ENCODE measurements around the gene HPCAL4. TPM values are rescaled to one million over a fixed set of nuclear protein-coding genes. Genes with fewer than 3 reads are reported as not detected.

Gene HPCAL4
- total RNA-seq, 4 donors from 2014 or later, result 0.14 to 0.16 TPM; not detected in 2

DNA sequence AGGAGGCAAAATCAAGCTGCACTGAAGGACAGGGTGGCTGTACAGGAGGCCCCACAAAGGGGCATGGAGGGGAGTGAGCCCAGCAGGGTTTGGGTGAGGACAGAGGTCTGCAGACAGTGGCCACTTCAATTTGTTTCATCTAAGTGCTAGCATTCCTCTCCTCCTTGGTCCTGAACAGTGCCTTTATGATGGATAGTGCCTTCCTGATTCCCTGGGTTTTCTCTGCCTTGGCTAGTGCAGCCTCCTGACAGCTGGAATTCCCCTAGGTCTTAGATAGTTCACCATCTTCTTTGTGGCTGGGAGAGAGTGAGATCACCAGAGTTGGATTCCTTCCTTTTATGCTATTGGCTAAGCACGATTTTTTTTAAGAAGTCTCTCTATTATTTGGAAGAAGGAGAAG lies 3.8 kb upstream of the HPCAL4 start:
- no peak for TF ChIP-seq CTCF (IDR thresholded peaks at IDR 0.05)
- no peak for TF ChIP-seq EP300 (IDR thresholded peaks at IDR 0.05; ENCODE audit: low read depth)
- TF ChIP-seq POLR2A (IDR thresholded peaks at IDR 0.05), result no peak
- no peak for TF ChIP-seq POLR2AphosphoS5 (IDR thresholded peaks at IDR 0.05)
- Histone ChIP-seq H3K27me3 (peaks cover 81% of the 10 kb centered on the region), H3K9me3 (no peaks in the 10 kb centered on the region), H3K4me3 (no peak overlapping the region), H3K27ac (no peak overlapping the region), H3K4me1 (peaks cover 0 to 19% (median 18%) of the 10 kb centered on the region in 4 donors), H3K36me3 (no peaks in the 10 kb centered on the region)
- in situ Hi-C loops (cut with MboI; ENCODE audit: low pct_ligation_motif_present in 1 of 4, low pct_unique_long_range_greater_than_20kb in 1 of 4, low sequenced_read_pairs in 3 of 4), result no loop called here
- DNase-seq, result no peak
- intact Hi-C loops (cut with DNase I; ENCODE audit: low total_unique reads), result no loop called here
- WGBS, 2 donors (ENCODE audit: low coverage in 1 of 2), result 15% methylated on average over 1 of the region's 1 CpG; no CpG with 5 or more reads in 1 of the 2 donors

GRCh38 chr1:39694026-39694425 lies 2.8 kb upstream of the HPCAL4 start:
- in situ Hi-C loops (cut with MboI; ENCODE audit: low pct_ligation_motif_present in 1 of 4, low pct_unique_long_range_greater_than_20kb in 1 of 4, low sequenced_read_pairs in 3 of 4), result no loop called here
- no peak for TF ChIP-seq EP300 (IDR thresholded peaks at IDR 0.05; ENCODE audit: low read depth)
- TF ChIP-seq POLR2AphosphoS5 (IDR thresholded peaks at IDR 0.05), result no peak
- TF ChIP-seq POLR2A (IDR thresholded peaks at IDR 0.05), result no peak
- TF ChIP-seq CTCF (IDR thresholded peaks at IDR 0.05), result no peak

DNA sequence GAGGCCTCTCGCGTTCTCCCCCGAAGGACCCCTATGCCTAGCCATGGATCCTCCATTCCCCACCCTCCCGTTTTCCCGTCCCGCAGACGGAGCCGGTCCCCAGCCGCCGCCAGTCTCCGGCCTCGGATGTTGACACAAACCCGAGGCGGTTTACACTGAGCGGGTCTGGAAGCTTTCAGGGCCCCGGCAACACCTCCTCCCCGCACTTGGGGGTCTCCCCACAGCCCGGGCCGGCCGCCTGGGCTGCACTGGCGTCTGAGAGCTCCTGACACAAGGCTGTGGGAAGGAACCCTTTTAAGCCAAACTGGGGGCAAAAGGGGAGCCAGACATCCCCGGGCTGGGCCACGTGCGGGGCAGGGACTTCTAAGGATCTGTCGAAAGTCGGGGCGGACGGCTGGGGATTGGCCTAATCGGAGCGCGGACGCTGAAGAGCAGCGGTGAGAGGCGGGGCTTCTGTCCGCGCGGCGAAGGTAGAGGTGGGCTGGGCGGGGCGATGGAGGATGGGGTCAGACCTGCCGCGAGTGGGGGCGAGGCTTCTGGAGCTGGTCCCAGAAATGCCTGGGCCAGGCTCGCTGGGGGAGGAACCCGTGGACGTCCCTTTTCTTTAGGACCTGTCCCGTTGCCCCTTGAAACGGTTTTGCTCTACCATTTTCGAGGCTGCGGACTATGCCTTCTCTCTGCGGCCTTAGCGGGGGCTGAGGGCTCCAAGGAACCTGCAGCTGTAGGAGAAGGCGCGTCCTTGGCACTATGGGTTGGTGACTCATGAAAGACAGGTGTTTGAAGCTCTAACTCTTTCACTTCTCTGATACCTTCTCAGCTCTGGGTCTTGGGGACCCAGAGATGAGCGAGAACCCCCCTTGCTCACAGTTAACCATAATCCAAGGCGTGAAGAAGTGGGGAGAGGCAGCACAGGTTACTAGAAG lies 1.2 kb upstream of the HPCAL4 start:
- DNase-seq, result peak; percentile 15
- Histone ChIP-seq H3K4me1 (peaks cover 0 to 19% (median 18%) of the 10 kb centered on the region in 4 donors), H3K27ac (no peak overlapping the region), H3K27me3 (peaks cover 93% of the 10 kb centered on the region), H3K9me3 (no peaks in the 10 kb centered on the region), H3K36me3 (no peaks in the 10 kb centered on the region), H3K4me3 (peak overlapping the region in 2 of 4 donors; percentile 29 to 46)
- TF ChIP-seq EP300 (IDR thresholded peaks at IDR 0.05; ENCODE audit: low read depth) (no peak), POLR2A (IDR thresholded peaks at IDR 0.05) (no peak), CTCF (IDR thresholded peaks at IDR 0.05) (no peak), POLR2AphosphoS5 (IDR thresholded peaks at IDR 0.05) (no peak)
- intact Hi-C loops (cut with DNase I; ENCODE audit: low total_unique reads) (no loop called here), in situ Hi-C loops (cut with MboI; ENCODE audit: low pct_ligation_motif_present in 1 of 4, low pct_unique_long_range_greater_than_20kb in 1 of 4, low sequenced_read_pairs in 3 of 4) (no loop called here)
- 15 to 33% methylated on average over 1 to 55 of the region's 56 CpGs for WGBS, 2 donors (ENCODE audit: low coverage in 1 of 2)

More at GRCh38 chr1:39694026-39694425, 2.8 kb upstream of the HPCAL4 start:
- intact Hi-C loops (cut with DNase I; ENCODE audit: low total_unique reads), result no loop called here
- Histone ChIP-seq H3K27me3 (peaks cover 89% of the 10 kb centered on the region), H3K4me3 (no peak overlapping the region), H3K4me1 (peaks cover 0 to 19% (median 18%) of the 10 kb centered on the region in 4 donors), H3K9me3 (no peaks in the 10 kb centered on the region), H3K36me3 (no peaks in the 10 kb centered on the region), H3K27ac (no peak overlapping the region)
- 94% methylated on average over 1 of the region's 1 CpG; no CpG with 5 or more reads in 1 of the 2 donors for WGBS, 2 donors (ENCODE audit: low coverage in 1 of 2)
- no peak for DNase-seq

DNA sequence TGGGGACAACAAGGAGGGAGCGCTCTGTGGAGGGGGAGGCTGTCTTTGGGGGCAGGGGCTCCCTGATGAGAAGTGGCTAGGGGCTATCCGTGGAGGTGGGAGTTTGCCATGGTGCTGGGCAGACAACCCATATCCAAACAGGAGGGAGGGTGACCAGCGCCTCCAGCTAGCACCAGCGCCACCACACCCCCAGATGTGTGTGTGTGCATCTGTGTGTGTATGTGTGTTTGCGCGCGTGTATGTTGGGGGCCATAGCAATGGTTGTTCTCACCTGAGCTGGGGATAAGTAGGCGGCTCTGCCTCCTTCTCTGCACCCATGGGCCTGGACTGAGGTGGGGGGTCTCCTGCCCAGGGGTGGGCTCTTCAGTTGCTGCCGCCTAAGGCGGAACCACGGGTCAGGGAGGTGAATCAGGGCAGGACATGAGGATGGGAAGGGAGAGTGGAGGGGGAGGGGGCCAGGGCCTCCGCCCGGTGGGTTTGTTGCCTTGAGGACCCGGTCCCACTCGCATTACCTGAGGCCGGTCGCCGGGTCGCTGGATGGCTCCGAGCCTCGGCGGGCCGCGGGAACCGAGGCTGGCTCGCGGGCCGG lies 345 bp downstream of the HPCAL4 start:
- in situ Hi-C loops (cut with MboI; ENCODE audit: low pct_ligation_motif_present in 1 of 4, low pct_unique_long_range_greater_than_20kb in 1 of 4, low sequenced_read_pairs in 3 of 4), result no loop called here
- Histone ChIP-seq H3K4me3 (peak overlapping the region in 3 of 4 donors; percentile 13 to 46 (median 29)), H3K36me3 (no peaks in the 10 kb centered on the region), H3K27me3 (peaks cover 94% of the 10 kb centered on the region), H3K9me3 (no peaks in the 10 kb centered on the region), H3K4me1 (peaks cover 0 to 19% (median 18%) of the 10 kb centered on the region in 4 donors), H3K27ac (no peak overlapping the region)
- no peak for DNase-seq
- intact Hi-C loops (cut with DNase I; ENCODE audit: low total_unique reads), result no loop called here
- 22% methylated on average over 21 of the region's 28 CpGs; no CpG with 5 or more reads in 1 of the 2 donors for WGBS, 2 donors (ENCODE audit: low coverage in 1 of 2)
- TF ChIP-seq CTCF (IDR thresholded peaks at IDR 0.05), result no peak
- no peak for TF ChIP-seq POLR2A (IDR thresholded peaks at IDR 0.05)
- no peak for TF ChIP-seq EP300 (IDR thresholded peaks at IDR 0.05; ENCODE audit: low read depth)
- TF ChIP-seq POLR2AphosphoS5 (IDR thresholded peaks at IDR 0.05), result no peak
